Fibroblast of pulmonary artery (primary cell): ENCODE results near the gene KRTAP3-3.
"Not testable (repeated sequence)": the region's sequence is repeated elsewhere in the genome, so short reads cannot be mapped to it uniquely, and the experiment has no call there.

Source experiments
- DNase-seq: peaks from one replicate; pipeline ENCODE4 v3.0.0-alpha.2; 2010; ENCODE audit warnings: low read depth
- H3K4me3 ChIP-seq: replicated peaks from 2 replicates; pipeline ENCODE4 v1.5.1; 2011; ENCODE audit warnings: low read depth, mild to moderate bottlenecking, control low read depth, low read length, moderate library complexity
- TF ChIP-seq, protein P1 (sequence below): IDR thresholded peaks from 2 replicates; pipeline ENCODE4 v1.5.1; 2011; ENCODE audit warnings: mild to moderate bottlenecking, control low read depth, low read length, inconsistent platforms; ENCODE audit errors: missing control alignments

The KRTAP3-3 gene

DNA sequence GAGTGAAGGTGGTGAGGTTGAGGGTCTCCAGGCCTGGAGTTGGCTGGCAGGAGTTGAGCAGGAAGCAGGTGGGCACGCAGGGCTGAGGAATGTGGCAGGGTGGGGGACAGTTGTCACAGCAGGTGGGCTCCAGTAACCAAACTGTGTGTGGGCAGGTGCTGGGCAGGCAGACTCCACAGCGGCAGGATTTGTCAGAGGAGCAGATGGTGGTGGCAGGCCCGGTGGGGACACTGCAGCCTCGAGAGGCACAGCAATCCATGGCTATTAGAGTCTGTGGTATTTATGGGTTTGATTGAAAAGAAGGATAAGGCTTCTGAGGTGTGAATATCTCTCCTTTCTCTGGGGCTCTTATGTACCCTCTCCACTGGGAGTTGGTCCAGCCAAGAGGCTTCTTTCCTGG, at the start of gene KRTAP3-3:
Gene KRTAP3-3, minus strand, starts transcription at position 326 of the 400 bp plus-strand sequence. Its CDS starts 67 bp downstream, at position 259.
- no peak within 1 kb of the TSS for H3K4me3 ChIP-seq
- TF ChIP-seq, protein P1, sequence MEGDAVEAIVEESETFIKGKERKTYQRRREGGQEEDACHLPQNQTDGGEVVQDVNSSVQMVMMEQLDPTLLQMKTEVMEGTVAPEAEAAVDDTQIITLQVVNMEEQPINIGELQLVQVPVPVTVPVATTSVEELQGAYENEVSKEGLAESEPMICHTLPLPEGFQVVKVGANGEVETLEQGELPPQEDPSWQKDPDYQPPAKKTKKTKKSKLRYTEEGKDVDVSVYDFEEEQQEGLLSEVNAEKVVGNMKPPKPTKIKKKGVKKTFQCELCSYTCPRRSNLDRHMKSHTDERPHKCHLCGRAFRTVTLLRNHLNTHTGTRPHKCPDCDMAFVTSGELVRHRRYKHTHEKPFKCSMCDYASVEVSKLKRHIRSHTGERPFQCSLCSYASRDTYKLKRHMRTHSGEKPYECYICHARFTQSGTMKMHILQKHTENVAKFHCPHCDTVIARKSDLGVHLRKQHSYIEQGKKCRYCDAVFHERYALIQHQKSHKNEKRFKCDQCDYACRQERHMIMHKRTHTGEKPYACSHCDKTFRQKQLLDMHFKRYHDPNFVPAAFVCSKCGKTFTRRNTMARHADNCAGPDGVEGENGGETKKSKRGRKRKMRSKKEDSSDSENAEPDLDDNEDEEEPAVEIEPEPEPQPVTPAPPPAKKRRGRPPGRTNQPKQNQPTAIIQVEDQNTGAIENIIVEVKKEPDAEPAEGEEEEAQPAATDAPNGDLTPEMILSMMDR: no peak
- no peak for DNase-seq

DNA sequence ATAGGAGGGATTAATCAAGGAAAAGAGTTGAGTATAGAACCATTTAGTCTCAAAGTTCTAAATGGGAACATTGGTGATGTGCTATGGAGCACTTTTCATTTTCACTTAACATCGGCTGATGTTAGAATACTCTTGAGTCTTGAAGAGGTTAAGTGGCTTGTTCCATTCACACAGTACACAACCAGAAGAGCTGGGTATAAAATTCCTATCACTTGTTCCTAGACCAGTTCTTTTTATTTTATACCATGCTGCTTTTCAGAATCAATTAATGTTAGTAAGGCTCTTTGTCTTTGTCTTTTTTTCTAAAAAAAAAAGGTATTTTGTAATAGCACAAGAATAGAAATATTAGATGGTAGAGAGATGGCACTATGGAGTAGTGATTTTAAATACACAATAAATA, 49.0 kb upstream of the KRTAP3-3 start:
- DNase-seq: no peak
- TF ChIP-seq, protein P1: no peak
- no peak overlapping the region for H3K4me3 ChIP-seq

DNA sequence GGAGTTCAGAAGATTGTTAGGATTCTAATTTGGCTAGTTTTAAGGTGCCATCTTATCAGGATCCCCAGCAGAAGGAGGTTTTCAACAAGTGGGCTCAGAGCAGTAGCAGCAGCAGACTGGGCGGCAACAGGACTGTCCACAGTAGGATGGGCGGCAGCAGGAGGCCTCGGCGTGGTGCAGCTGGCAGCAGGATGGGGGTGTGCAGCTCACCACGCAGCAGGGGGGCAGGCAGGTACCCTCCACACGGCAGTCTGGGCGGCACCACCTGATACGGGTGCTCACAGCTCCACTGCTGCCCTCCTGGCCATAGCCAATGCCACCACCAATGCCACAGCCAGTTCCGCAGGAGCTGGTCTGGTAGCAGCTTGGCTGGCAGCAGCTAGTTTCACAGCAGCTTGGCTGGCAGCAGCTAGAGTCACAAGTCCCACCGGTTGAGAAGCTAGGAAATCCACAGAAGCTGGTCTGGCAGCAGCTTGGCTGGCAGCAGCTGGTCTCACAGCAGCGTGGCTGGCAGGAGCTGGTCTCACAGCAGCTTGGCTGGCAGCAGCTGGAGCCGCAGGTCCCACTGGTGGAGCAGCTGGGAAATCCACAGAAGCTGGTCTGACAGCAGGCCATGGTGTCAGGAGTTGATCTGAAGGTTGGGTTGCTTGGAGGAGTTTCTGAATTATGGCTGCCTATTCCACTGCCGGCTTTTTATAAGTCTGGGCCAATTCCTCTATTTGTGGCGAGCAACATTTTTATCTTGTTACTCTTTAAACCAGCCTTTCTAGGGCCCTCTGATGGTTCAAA, 47.0 kb upstream of the KRTAP3-3 start, which contains the start of gene KRTAP1-1:
Gene KRTAP1-1, minus strand, starts transcription at position 668 of the 789 bp plus-strand sequence. Its CDS starts 53 bp downstream, at position 615.
- not testable (repeated sequence) for H3K4me3 ChIP-seq, DNase-seq

DNA sequence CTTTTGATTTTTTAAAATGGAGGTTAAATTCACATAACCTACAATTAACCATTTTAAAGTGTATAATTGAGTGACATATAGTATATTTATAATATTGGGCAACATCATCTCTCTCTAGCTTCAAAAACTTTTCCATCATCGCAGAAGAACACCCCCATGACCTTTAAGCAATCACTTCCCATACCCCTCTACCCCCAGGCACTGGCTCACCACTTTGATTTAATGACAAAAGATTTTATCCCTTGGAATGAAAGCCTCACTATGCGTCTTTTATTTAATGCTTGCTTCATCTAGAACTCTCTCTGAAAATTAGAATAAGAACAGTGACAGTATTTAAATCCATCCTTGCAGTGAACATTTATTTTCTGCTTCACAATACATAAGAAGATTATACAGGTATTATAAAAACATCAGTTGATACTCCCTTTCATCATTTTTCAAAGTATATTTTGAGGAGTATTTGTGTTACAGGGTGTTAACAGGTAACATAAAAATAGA, 43.9 kb upstream of the KRTAP3-3 start:
- TF ChIP-seq, protein P1: no peak
- H3K4me3 ChIP-seq: no peak overlapping the region
- no peak for DNase-seq

DNA sequence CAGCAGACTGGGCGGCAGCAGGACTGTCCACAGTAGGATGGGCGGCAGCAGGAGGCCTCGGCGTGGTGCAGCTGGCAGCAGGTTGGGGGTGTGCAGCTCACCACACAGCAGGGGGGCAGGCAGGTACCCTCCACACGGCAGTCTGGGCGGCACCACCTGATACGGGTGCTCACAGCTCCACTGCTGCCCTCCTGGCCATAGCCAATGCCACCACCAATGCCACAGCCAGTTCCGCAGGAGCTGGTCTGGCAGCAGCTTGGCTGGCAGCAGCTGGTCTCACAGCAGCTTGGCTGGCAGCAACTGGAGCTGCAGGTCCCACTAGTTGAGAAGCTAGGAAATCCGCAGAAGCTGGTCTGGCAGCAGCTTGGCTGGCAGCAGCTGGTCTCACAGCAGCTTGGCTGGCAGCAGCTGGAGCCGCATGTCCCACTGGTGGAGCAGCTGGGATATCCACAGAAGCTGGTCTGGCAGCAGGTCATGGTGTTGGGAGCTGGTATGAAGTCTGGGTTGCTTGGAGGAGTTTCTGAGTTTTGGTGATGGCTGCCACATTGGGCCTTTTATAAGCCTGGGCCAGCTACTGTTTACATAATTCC, 40.5 kb upstream of the KRTAP3-3 start, which contains the start of gene KRTAP1-3:
Gene KRTAP1-3, minus strand, starts transcription at position 529 of the 590 bp plus-strand sequence. Its CDS starts 53 bp downstream, at position 476.
- H3K4me3 ChIP-seq, DNase-seq: not testable (repeated sequence)

DNA sequence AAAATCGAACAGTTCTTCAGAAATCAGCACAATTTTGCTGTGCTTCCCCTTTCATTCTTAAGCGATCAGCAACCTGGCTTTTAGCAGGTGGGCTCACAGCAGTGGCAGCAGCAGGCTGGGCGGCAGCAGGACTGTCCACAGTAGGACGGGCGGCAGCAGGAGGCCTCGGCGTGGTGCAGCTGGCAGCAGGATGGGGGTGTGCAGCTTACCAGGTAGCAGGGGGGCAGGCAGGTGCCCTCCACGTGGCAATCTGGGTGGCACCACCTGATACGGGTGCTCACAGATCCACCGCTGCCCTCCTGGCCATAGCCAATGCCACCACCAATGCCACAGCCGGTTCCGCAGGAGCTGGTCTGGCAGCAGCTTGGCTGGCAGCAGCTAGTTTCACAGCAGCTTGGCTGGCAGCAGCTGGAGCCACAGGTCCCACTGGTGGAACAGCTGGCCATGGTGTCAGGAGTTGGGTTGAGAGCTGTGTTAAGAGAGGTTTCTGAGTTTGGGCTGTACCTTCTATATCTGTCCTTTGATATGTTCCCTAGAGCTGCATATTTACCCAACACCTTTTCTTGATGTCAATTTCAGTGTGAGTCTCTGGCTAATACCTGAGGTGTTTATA, 35.8 kb upstream of the KRTAP3-3 start, which contains the start of gene KRTAP1-4:
Gene KRTAP1-4, minus strand, starts transcription at position 563 of the 613 bp plus-strand sequence. Its CDS starts 117 bp downstream, at position 446.
- no peak within 1 kb of the TSS for H3K4me3 ChIP-seq
- no peak for DNase-seq
- TF ChIP-seq, protein P1: no peak

DNA sequence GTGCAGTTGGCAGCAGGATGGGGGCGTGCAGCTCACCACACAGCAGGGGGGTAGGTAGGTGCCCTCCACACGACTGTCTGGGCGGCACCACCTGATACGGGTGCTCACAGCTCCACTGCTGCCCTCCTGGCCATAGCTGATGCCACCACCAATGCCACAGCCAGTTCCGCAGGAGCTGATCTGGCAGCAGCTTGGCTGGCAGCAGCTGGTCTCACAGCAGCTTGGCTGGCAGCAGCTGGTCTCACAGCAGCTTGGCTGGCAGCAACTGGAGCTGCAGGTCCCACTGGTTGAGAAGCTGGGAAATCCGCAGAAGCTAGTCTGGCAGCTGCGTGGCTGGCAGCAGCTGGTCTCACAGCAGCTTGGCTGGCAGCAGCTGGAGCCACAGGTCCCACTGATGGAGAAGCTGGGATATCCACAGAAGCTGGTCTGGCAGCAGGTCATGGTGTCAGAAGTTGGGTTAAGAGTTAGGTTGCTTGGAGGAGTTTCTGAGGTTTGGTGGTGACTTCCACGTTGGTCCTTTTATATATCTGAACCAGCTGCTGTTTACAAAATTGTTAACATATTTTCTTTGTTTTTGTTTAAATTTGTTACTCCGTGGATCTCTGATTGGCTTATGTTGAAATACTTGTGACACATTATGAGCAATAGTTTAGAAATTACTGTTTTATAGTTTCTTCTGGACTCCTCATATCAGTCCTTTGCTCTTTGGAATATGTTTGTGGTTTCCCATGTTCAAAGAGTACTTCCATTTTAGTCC, 32.9 kb upstream of the KRTAP3-3 start, which contains the start of gene KRTAP1-5:
Gene KRTAP1-5, minus strand, starts transcription at position 494 of the 757 bp plus-strand sequence. Its CDS starts 53 bp downstream, at position 441.
- TF ChIP-seq, protein P1: no peak
- no peak within 1 kb of the TSS for H3K4me3 ChIP-seq
- peak; percentile 28 for DNase-seq
